ENCODE data around the gene STK17A.
"Not testable (repeated sequence)": the region's sequence is repeated elsewhere in the genome, so short reads cannot be mapped to it uniquely, and the experiment has no call there.

The STK17A gene

DNA sequence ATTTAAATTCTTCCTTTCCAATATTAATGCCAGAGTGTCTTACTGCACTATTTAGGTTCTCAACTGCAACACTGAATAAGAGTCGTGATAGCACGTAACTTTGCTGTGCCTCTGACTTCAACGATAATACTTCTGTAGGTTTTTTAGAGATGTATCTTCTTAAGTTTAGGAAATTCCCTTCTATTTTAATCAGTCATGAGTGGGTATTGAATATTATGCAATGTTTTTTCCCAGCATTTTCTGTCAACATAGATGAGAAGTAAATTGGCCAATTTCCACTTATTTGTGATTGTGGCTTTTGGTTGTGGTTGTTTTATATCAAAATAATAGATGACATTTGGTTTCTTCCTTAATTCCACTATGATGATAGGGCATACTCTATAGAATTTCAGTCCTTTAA, 6.7 kb upstream of the STK17A start (continued):
- TF ChIP-seq, protein P1, sequence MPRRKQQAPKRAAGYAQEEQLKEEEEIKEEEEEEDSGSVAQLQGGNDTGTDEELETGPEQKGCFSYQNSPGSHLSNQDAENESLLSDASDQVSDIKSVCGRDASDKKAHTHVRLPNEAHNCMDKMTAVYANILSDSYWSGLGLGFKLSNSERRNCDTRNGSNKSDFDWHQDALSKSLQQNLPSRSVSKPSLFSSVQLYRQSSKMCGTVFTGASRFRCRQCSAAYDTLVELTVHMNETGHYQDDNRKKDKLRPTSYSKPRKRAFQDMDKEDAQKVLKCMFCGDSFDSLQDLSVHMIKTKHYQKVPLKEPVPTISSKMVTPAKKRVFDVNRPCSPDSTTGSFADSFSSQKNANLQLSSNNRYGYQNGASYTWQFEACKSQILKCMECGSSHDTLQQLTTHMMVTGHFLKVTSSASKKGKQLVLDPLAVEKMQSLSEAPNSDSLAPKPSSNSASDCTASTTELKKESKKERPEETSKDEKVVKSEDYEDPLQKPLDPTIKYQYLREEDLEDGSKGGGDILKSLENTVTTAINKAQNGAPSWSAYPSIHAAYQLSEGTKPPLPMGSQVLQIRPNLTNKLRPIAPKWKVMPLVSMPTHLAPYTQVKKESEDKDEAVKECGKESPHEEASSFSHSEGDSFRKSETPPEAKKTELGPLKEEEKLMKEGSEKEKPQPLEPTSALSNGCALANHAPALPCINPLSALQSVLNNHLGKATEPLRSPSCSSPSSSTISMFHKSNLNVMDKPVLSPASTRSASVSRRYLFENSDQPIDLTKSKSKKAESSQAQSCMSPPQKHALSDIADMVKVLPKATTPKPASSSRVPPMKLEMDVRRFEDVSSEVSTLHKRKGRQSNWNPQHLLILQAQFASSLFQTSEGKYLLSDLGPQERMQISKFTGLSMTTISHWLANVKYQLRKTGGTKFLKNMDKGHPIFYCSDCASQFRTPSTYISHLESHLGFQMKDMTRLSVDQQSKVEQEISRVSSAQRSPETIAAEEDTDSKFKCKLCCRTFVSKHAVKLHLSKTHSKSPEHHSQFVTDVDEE (CRISPR knock-in tag; IDR thresholded peaks at IDR 0.05): no peak

DNA sequence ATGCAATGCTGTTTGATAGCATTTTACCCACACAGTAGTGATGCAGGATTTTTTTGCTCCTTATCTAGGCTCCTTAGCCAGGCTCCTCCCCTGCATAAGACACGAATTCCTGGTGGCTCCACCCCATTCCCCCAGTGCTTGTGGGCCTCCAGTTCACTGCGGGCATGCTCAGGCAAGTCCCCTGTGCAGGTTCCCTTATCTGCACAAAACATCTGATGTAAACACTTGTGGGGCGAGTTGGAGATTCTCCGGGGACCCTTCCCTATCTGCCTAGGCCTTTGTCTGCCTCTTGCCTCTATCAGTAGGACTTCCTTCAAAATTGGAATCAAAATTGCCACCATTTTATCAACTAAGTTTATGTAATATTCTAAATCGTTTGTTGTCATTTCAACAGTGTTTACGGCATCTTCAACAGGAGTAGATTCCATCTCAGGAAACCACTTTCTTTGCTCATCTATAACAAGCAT, 5.4 kb upstream of the STK17A start:
- ATAC-seq: no peak
- 0 out of 2 replicates have a peak, but pooled peaks have one; percentile 23 for TF ChIP-seq OSR1 (CRISPR knock-in tag; IDR thresholded peaks at IDR 0.05)
- TF ChIP-seq CSDC2 (CRISPR knock-in tag; IDR thresholded peaks at IDR 0.05): no peak
- no peak for TF ChIP-seq ZC3H10 (CRISPR knock-in tag; IDR thresholded peaks at IDR 0.05)
- TF ChIP-seq SNAI2 (CRISPR knock-in tag; IDR thresholded peaks at IDR 0.05): no peak
- no peak for TF ChIP-seq ZNF70 (CRISPR knock-in tag; IDR thresholded peaks at IDR 0.05)
- no peak for TF ChIP-seq TCF4 (CRISPR knock-in tag; IDR thresholded peaks at IDR 0.05; ENCODE audit: borderline replicate concordance)

DNA sequence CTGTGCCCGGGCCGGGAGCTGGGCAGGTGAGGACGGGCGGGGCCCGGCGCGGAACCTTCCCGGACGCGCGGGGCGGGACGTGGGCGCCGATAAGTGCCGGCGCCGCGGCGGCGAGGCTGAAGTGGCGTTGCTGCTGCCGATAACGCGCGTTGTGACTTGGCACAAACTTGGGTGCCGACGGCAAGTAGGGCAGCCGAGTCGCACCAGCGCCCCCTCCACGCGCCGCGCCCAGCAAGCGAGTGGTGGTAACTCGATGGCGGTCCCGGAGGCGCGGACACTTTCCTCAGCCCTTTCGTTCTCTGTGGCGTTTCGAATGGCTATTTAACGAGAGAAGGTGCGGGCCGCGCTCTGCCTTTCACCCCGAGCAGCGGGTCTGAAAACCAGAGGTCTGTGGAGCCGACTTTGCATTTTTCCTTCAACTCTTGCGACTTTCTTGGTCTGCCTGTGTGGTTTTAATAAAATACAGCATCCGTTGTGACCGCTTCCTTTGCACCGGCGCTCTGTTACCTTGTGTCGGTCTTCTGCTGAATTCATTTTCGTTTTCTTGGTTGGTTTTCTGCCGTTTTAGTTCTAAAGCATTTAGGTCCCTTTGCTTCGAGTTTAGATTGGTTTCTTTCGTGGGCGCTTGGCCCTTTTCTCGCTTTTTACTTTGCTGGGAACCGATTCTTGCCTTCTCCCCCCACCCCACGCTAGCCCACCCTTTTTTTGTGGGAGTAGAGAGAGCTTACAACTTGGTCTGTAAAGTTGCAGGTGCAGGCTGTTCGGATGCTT, 701 bp downstream of the STK17A start:
- TF ChIP-seq PPARA (CRISPR knock-in tag; IDR thresholded peaks at IDR 0.05; ENCODE audit: borderline replicate concordance): no peak
- 0 out of 2 replicates have a peak, but pooled peaks have one; percentile 51 for TF ChIP-seq CSDC2 (CRISPR knock-in tag; IDR thresholded peaks at IDR 0.05)
- no peak for TF ChIP-seq ZNF70 (CRISPR knock-in tag; IDR thresholded peaks at IDR 0.05)
- peak; percentile 24 for ATAC-seq

DNA sequence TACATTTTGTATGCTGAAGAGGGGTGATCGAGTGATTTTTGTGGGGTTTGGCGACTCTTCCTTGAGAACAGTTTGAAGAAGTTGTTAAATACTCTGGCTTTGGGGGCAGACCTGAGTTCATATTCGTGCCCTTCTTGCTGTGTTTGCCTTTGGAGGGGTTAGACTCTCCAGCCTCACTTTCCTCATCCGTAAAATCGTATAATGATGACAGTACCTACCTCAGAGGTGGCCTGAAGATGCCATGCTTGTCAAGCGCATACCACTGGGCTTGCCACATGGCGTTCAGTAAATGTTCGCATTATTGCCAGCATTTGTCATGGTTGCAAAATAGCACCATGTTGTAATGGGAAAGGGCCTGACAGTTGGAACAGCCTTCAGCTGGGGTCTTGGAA, 1.3 kb downstream of the STK17A start:
- TF ChIP-seq, protein P1 (CRISPR knock-in tag; IDR thresholded peaks at IDR 0.05): no peak
- TF ChIP-seq ZNF565 (CRISPR knock-in tag; conservative IDR thresholded peaks at IDR 0.05; ENCODE audit: low read depth): no peak
- peak; percentile 41 for ATAC-seq

DNA sequence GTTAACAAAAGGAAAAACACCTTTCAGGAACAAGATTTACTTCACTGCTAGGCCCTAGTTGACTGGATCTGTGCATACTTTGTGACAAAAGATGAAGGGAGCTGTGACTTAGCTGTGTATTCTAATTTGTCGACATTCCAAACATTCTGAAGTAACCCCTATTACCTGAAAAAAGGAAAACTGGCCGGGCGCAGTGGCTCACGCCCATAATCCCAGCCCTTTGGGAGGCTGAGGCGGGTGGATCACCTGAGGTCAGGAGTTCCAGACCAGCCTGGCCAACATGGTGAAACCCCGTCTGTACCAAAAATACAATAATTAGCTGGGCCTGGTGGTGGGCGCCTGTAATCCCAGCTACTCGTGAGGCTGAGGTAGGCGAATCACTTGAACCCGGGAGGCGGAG, 1.8 kb downstream of the STK17A start:
- ATAC-seq: not testable (repeated sequence)

DNA sequence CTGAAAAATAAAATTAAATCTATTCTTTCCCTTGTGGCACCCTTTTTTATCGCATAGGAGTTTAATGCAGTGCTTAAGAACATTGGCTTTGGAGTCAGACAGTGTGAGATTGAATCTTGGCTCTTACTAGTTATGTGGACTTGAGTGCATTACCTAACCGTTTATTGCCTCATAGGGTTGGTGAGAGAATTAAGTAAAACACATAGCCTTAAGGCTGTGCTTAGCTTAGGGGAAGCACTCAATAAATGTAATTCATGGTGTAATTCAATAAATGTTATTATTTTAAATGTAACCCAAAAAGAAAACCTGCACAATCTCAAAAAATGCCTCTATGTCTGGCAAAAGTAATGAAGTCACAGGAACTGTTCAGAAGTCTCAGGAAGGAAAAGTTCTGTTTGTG, 2.7 kb downstream of the STK17A start:
- TF ChIP-seq, protein P2, sequence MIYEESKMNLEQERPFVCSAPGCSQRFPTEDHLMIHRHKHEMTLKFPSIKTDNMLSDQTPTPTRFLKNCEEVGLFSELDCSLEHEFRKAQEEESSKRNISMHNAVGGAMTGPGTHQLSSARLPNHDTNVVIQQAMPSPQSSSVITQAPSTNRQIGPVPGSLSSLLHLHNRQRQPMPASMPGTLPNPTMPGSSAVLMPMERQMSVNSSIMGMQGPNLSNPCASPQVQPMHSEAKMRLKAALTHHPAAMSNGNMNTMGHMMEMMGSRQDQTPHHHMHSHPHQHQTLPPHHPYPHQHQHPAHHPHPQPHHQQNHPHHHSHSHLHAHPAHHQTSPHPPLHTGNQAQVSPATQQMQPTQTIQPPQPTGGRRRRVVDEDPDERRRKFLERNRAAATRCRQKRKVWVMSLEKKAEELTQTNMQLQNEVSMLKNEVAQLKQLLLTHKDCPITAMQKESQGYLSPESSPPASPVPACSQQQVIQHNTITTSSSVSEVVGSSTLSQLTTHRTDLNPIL (CRISPR knock-in tag; IDR thresholded peaks at IDR 0.05; ENCODE audit: low read depth): no peak
- TF ChIP-seq ARNTL (CRISPR knock-in tag; IDR thresholded peaks at IDR 0.05; ENCODE audit: borderline replicate concordance, low read depth): no peak
- no peak for TF ChIP-seq TCF4 (CRISPR knock-in tag; IDR thresholded peaks at IDR 0.05; ENCODE audit: borderline replicate concordance)
- no peak for TF ChIP-seq BACH2 (CRISPR knock-in tag; IDR thresholded peaks at IDR 0.05; ENCODE audit: borderline replicate concordance)
- TF ChIP-seq ISL1 (CRISPR knock-in tag; IDR thresholded peaks at IDR 0.05): peak; percentile 77
- TF ChIP-seq RARB (CRISPR knock-in tag; IDR thresholded peaks at IDR 0.05): no peak
- no peak for TF ChIP-seq ZC3H10 (CRISPR knock-in tag; IDR thresholded peaks at IDR 0.05)
- TF ChIP-seq PPARA (CRISPR knock-in tag; IDR thresholded peaks at IDR 0.05; ENCODE audit: borderline replicate concordance): no peak
- TF ChIP-seq, protein P3, sequence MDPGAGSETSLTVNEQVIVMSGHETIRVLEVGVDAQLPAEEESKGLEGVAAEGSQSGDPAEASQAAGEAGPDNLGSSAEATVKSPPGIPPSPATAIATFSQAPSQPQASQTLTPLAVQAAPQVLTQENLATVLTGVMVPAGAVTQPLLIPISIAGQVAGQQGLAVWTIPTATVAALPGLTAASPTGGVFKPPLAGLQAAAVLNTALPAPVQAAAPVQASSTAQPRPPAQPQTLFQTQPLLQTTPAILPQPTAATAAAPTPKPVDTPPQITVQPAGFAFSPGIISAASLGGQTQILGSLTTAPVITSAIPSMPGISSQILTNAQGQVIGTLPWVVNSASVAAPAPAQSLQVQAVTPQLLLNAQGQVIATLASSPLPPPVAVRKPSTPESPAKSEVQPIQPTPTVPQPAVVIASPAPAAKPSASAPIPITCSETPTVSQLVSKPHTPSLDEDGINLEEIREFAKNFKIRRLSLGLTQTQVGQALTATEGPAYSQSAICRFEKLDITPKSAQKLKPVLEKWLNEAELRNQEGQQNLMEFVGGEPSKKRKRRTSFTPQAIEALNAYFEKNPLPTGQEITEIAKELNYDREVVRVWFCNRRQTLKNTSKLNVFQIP (CRISPR knock-in tag; IDR thresholded peaks at IDR 0.05; ENCODE audit: borderline replicate concordance, low read depth): no peak
- TF ChIP-seq, protein P4, sequence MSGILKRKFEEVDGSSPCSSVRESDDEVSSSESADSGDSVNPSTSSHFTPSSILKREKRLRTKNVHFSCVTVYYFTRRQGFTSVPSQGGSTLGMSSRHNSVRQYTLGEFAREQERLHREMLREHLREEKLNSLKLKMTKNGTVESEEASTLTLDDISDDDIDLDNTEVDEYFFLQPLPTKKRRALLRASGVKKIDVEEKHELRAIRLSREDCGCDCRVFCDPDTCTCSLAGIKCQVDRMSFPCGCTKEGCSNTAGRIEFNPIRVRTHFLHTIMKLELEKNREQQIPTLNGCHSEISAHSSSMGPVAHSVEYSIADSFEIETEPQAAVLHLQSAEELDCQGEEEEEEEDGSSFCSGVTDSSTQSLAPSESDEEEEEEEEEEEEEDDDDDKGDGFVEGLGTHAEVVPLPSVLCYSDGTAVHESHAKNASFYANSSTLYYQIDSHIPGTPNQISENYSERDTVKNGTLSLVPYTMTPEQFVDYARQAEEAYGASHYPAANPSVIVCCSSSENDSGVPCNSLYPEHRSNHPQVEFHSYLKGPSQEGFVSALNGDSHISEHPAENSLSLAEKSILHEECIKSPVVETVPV (CRISPR knock-in tag; IDR thresholded peaks at IDR 0.05): no peak
- peak; percentile 56; the same call in 1 of the 2 replicates for TF ChIP-seq ZFP3 (CRISPR knock-in tag; IDR thresholded peaks at IDR 0.05)
- TF ChIP-seq OSR1 (CRISPR knock-in tag; IDR thresholded peaks at IDR 0.05): no peak
- TF ChIP-seq ZNF8 (CRISPR knock-in tag; IDR thresholded peaks at IDR 0.05): no peak
- no peak for TF ChIP-seq CSDC2 (CRISPR knock-in tag; IDR thresholded peaks at IDR 0.05)
- TF ChIP-seq ZNF70 (CRISPR knock-in tag; IDR thresholded peaks at IDR 0.05): no peak
- no peak for TF ChIP-seq ZNF565 (CRISPR knock-in tag; conservative IDR thresholded peaks at IDR 0.05; ENCODE audit: low read depth)
- no peak for TF ChIP-seq ZFP30 (CRISPR knock-in tag; IDR thresholded peaks at IDR 0.05)
- ATAC-seq: peak; percentile 29

Measured in SK-N-SH treated with all-trans-retinoic acid at 6 μM for 48 hours (cell line).